ENCODE measurements around the gene ELL2.

Gene ELL2

GRCh38 chr5:96004087-96004486, 42.4 kb upstream of the ELL2 start:
- H3K4me3 ChIP-seq (ENCODE audit: low read depth, low read length) = no peak overlapping the region
- no peak for DNase-seq (ENCODE audit: low read depth)
- TF ChIP-seq POLR2A (IDR thresholded peaks at IDR 0.05; ENCODE audit: extremely low read depth, insufficient read length) = no peak
- TF ChIP-seq MAX (IDR thresholded peaks at IDR 0.05; ENCODE audit: low read depth, low read length) = no peak
- TF ChIP-seq MYC (IDR thresholded peaks at IDR 0.05; ENCODE audit: low read depth, low read length) = no peak
- no peak for TF ChIP-seq CTCF (IDR thresholded peaks at IDR 0.05; ENCODE audit: low read depth, low read length)

GRCh38 chr5:96001262-96001661, 39.6 kb upstream of the ELL2 start:
- H3K4me3 ChIP-seq (ENCODE audit: low read depth, low read length) = no peak overlapping the region
- DNase-seq (ENCODE audit: low read depth) = no peak
- no peak for TF ChIP-seq CTCF (IDR thresholded peaks at IDR 0.05; ENCODE audit: low read depth, low read length)
- TF ChIP-seq MAX (IDR thresholded peaks at IDR 0.05; ENCODE audit: low read depth, low read length) = no peak
- no peak for TF ChIP-seq MYC (IDR thresholded peaks at IDR 0.05; ENCODE audit: low read depth, low read length)
- TF ChIP-seq POLR2A (IDR thresholded peaks at IDR 0.05; ENCODE audit: extremely low read depth, insufficient read length) = no peak

- DNase-seq (ENCODE audit: low read depth) = no peak
- no peak overlapping the region for H3K4me3 ChIP-seq (ENCODE audit: low read depth, low read length)
- TF ChIP-seq POLR2A (IDR thresholded peaks at IDR 0.05; ENCODE audit: extremely low read depth, insufficient read length) (no peak), MYC (IDR thresholded peaks at IDR 0.05; ENCODE audit: low read depth, low read length) (no peak), CTCF (IDR thresholded peaks at IDR 0.05; ENCODE audit: low read depth, low read length) (no peak), MAX (IDR thresholded peaks at IDR 0.05; ENCODE audit: low read depth, low read length) (no peak)
These were observed 38.7 kb upstream of the ELL2 start for GRCh38 chr5:96000308-96000707.

GRCh38 chr5:95996904-95997723, 35.5 kb upstream of the ELL2 start:
- no peak overlapping the region for H3K4me3 ChIP-seq (ENCODE audit: low read depth, low read length)
- no peak for TF ChIP-seq MAX (IDR thresholded peaks at IDR 0.05; ENCODE audit: low read depth, low read length)
- no peak for TF ChIP-seq CTCF (IDR thresholded peaks at IDR 0.05; ENCODE audit: low read depth, low read length)
- TF ChIP-seq MYC (IDR thresholded peaks at IDR 0.05; ENCODE audit: low read depth, low read length) = no peak
- no peak for TF ChIP-seq POLR2A (IDR thresholded peaks at IDR 0.05; ENCODE audit: extremely low read depth, insufficient read length)
- DNase-seq (ENCODE audit: low read depth) = no peak

- no peak for DNase-seq (ENCODE audit: low read depth)
- H3K4me3 ChIP-seq (ENCODE audit: low read depth, low read length) = no peak overlapping the region
- TF ChIP-seq CTCF (IDR thresholded peaks at IDR 0.05; ENCODE audit: low read depth, low read length) = no peak
- no peak for TF ChIP-seq MAX (IDR thresholded peaks at IDR 0.05; ENCODE audit: low read depth, low read length)
These were observed 34.4 kb upstream of the ELL2 start for GRCh38 chr5:95995962-95996489.

All from NB4 (cell line).